CD4-positive, alpha-beta T cell treated with Interleukin-1 beta for 1 hour (primary cell): ENCODE measurements around the gene PLA2G2A.
"Not testable (repeated sequence)": the region's sequence is repeated elsewhere in the genome, so short reads cannot be mapped to it uniquely, and the experiment has no call there.

ENCODE experiments used
- DNase-seq, 2 donors: peaks; one replicate each; pipeline ENCODE4 v3.0.0-alpha.2; 2020 to 2022

The PLA2G2A gene, protein sequence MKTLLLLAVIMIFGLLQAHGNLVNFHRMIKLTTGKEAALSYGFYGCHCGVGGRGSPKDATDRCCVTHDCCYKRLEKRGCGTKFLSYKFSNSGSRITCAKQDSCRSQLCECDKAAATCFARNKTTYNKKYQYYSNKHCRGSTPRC

DNA sequence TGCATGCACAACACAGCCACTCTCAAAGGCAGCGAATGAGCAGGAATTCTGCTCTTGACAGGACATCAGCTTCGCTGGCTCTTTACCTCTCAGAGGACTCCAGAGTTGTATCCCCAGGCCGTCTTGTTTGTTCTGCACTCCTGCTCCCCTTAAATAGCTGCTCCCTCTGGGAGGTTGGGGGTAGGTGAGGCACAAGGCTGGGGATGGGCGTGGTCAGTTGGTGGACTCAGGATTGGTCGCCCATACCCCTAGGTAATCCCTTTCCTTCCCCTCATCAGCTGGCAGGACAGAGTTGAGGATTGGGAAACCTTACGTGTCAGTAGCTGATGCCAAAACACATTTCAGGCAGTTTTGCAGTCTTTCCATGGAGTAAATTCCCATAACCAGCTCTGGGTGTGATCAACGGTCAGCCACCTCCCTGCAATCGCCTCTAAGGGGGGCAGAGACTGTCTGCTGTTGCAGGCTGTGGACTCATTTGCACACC lies at the start of gene PLA2G2A:
Gene PLA2G2A (minus strand): TSS at position 125 of the 484 bp plus-strand sequence. CDS start 845 bp downstream, outside the sequence.
- DNase-seq = no peak

DNA sequence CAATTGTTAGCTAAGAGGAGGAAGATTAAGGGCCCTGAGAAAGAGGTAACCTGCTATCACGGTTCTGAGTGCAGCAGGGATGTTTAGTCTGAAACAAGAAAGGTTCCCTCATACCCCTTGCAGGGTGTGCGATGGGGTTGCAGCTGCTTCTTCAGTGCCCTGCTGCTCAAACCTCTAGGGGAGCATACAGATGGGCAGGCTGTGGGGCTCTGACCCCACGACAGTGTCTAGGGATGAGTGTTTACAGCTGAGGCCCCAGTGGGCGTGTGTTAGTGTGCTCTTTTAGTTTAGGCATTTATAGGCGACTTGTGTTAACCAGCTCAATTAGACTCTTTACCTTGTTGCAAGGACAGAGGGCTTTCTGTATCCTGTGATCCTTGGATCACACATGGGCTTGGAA lies 49.3 kb upstream of the PLA2G2A start:
- DNase-seq = no peak

DNA sequence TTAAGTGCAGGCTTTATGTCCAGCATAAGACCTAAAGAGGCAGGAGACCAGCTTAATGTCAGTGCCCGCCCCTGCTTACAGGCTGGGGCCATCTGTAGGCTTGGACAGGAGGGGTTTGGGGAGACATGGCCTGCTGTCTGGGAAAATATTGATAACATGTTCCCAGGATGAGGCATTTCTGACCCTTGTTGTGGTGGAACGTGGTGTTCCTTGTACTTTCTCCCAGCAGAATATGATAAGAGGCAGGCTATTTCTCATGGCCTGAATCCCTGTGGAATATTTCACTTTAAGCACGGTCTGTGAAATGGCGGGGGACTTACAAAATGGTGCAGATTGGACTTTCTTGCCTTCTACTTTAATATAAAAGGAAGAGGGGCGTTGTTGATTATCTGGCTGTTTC lies 48.7 kb upstream of the PLA2G2A start:
- DNase-seq = no peak

DNA sequence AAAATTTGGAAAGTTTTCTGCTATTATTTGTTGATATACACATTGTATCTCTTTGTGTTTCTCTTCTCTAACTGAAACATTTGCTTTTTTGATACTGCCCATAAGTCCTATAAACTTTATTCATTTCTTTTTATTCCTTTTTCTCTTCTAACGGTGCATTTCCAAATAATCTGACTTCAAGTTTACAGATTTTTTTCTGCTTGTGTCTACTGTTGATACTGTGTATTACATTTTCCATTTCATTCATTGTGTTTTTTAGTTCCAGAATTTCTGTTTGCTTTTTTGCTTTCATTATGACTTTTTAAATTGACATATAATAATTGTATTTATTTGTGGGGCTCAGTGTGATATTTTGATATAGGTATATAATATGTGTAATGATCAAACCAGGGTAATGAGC lies 38.3 kb upstream of the PLA2G2A start:
- DNase-seq = no peak

DNA sequence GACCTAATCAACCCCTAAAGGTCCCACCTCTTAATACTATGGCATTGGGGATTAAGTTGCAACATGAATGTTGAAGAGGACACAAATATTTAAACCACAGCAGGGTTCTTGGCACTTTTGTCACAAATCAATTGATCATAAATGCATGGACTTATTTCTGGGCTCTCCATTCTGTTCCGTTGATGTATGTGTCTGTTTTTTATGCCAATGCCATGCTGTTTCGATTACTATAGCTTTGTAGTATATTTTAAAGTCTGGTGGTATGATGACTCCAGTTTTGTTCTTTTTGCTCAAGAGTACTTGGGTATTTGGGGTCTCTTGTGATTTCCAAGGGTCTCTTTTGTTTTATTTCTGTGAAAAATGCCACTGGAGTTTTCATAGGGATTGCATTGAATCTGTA lies 34.7 kb upstream of the PLA2G2A start:
- no peak for DNase-seq

DNA sequence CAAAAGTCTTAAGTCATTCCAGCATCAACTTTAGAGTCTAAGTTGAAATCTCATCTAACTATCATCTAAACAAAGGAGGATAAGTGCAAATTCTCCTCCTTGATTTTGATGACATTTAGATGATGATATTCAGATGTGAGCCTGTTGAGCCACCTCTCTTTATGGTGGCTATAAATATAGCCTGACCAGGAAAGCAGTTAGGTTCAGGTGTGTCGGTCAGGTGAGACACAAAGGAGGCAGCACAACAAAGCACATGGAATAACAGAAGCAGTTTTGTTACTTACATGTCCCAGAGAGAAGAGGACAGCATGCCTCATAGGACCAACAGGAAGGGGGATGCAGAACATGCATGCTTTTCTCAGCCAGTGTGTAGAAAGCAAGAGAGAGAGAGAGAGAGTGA lies 30.6 kb upstream of the PLA2G2A start:
- no peak for DNase-seq

DNA sequence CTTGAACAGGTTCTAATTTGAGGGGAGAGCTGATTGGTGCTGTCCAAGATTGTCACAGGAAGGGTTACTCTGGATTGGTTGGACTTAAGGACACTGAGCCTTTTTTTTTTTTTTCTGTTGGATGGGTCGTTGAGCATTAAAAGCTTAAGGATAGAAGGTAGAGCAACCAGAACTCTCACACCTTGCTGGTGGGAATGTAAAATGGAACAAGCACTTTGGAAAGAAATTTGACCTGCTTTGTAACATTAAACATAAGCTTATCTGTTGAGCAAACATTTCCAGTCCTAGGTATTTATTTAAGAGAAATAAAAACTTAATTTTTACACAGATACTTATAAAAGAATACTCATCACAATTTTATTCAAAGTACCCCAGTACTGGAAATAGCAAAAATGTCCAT lies 29.8 kb upstream of the PLA2G2A start:
- no peak for DNase-seq

DNA sequence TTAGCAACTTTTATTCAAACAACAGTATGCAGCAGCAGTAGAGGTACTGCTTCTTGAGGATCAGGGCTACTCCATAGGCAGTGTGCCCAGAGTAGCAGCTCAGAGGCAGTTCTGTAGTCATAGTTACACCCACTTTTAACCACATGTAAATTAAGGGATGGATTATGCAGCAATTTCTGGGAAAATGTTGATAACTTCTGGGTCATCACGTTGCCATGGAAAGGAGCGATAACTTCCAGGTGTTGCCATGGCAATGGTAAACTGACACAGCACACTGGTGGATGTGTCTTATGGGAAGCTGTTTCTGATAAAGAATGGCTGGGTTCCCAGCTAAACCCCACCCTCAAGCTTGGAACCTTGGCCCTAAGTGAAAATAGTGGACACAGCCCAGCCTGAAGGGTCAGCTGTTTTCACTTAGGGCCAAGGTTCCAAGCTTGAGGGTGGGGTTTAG lies 29.0 kb upstream of the PLA2G2A start:
- DNase-seq = no peak

DNA sequence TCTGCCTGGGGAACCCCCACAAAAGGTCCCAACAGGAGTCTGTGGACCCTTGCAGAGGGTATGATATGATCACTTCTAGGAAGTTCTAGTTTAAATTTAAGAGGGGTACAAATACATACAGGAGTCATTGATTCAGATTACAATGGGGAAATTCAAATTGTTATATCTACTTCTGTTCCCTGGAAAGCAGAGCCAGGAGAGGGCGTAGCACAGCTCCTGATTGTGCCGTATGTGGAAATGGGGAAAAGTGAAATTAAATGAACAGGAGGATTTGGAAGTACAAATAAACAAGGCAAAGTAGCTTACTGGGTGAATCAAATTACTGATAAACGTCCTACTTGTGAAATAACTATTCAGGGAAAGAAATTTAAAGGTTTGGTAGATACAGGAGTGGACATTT lies 19.4 kb upstream of the PLA2G2A start:
- DNase-seq = not testable (repeated sequence)

DNA sequence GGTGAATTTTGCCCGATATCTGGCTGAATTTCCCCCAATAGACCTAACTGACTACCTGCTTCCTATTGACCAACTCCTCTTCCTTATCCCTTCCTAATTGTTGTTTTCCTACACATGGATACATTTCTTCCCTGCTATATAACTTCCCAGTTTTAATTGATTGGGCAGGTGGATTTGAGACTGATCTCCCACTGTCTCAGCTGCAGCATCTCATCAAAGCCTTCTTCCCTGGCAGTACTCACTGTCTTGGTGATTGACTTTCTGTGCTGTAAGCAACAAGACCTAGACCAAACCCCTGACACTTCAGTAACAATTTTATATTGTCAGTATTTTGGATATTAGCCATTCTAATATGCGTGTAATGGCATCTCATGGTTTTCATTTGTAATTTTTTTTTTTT lies 11.3 kb upstream of the PLA2G2A start:
- no peak for DNase-seq

DNA sequence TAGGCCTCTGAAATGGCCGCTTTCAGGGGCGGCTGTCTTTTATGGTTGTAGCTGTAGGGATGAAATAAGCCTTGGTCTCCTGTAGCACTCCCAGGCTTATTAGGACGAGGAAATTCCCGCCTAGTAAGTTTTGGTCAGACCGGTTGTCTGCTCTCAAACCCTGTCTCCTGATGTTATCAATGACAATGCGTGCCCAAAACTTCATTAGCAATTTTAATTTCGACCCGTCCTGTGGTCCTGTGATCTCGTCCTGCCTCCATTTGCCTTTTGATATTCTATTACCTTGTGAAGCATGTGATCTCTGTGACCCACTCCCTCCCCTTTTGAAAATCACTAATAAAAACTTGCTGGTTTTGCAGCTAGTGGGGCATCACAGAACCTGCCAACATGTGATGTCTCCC lies 10.8 kb upstream of the PLA2G2A start:
- DNase-seq = not testable (repeated sequence)

DNA sequence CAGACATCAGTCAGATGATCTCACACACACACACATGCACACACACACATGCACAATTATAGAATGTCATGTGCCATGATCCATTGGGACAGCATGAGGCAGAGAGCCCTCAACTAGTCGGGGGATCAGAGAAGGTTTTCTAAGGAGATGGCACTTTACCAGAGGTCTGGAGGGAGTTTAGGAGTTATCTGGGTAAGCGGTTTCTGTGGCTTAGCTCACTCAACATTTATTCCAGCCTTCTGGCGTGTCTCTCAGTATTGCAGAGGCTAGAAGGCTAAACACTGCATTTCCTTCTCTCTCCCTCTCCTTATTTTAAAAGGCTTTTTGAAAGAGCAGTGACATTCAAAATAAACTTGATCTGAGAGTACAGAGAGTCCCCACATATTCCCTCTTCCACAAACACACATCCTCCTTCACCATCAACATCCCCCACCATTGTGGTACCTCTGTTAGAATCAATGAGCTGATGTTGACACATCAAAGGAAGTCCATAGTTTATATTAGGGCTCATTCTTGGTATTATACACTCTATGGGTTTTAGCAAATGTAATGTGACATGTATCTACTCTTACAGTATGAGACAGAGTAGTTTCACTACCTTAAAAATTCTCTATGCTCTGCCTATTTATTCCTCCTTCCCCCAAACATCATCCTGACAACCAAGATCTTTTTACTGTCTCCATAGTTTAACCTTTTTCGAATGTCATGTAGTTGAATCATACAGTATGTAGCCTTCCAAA lies 9.0 kb upstream of the PLA2G2A start:
- no peak for DNase-seq

DNA sequence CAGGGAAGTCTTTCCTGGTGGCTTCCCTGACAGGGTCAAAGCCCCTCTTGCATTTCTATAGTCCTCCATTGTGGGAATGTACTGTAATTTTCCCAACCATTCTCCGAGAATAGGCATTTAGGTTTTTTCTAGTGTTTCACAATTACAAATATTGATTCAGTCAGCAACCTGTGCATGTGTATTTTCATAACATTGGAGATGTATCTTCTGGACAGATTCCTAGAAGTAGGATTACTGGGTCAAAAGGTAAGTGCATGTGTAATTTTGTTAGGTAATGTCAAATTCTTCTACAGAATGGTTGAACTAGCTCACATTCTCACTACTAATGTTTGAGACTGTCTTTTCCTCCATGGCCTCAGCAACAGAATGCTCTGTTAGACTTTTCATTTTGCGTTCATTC lies 8.3 kb upstream of the PLA2G2A start:
- no peak for DNase-seq

DNA sequence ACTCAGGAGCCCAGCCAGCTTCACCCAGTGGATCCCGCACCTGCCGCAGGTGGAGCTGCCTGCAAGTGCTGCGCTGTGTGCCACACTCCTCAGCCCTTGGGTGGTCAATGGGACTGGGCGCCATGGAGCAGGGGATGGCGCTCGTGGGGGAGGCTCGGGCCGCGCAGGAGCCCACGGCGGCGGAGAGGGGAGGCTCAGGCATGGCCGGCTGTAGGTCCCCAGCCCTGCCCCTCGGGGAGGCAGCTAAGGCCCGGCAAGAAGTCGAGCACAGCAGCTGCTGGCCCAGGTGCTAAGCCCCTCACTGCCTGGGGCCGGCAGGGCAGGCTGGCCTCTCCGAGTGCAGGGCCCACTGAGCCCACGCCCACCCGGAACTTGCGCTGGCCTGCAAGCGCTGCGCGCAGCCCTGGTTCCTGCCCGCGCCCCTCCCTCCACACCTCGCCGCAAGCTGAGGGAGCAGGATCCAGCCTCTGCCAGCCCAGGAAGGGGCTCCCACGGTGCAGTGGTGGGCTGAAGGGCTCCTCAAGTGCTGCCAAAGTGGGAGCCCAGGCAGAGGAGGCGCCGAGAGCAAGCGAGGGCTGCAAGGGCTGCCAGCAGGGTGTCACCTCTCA lies 5.1 kb upstream of the PLA2G2A start:
- not testable (repeated sequence) for DNase-seq

DNA sequence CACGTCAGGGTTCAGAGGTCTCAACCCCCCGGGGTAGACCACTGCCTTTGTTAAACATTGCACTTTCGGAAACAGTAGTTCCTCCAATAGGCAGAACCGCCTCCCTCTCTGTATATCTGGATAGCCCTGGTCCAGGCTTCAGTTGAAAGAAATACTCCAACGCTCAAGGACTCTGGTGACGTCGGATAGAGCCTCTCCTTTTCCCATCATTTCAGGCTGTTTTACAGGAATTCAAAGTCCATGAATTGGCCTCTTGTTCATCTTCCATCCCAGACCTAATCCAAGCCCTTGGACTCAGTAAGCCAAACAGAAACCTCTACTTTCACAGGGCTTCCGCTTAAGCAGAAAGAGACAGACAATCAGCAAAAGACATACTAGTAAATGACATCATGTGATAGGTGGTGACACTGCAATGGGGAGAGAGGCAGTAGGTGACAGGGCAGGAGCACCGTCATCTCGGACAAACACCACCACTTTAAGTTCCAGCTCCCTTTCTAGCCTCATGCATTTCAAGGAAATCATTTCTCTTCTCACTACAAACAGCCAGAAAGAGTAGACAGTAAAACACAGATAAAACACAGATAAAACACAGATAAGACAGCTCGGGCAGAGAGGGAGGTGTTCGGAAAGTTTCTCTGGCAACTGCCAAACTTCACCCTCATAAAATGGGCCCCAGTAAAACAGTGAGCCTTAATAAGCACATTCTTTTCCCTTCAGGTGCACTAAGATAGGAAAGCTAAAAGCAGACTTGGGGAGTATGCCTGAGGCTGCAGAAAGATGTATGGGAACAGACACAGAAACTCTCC lies 2.3 kb upstream of the PLA2G2A start:
- no peak for DNase-seq

DNA sequence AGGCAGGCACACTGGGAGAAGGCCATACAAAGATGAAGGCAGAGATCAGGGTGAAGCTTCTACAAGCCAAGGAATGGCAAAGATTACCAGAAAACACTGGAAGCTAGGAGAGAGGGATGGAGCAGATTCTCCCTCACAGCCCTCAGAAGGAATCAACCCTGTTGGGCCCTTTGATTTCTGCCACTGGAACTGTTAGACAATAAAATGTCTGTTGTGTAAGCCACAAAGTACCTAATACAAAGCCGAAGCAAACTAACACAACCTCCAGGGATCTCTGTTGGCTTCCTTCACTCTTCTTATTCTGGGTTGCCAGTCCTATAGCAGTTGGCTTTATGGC lies 1.7 kb upstream of the PLA2G2A start:
- DNase-seq = no peak

DNA sequence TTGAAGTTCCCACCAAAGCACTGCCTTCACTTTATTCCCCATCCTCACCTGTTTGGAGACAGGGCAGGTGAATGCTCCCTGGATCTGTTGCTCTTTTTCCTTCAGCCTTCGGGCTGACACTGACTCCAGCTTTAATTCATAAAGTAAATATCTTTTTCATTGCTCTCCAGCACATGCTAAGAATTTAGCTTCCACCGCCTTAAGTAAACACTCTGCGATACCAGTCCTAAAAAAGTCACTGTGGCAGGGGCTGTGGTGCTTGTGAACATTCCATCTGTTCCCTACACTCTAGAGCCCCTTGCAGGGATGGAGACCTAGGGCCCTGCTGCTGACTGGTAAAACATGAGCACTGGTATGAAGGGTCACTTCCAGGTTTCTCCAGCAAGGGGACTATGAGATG lies 896 bp upstream of the PLA2G2A start:
- no peak for DNase-seq

DNA sequence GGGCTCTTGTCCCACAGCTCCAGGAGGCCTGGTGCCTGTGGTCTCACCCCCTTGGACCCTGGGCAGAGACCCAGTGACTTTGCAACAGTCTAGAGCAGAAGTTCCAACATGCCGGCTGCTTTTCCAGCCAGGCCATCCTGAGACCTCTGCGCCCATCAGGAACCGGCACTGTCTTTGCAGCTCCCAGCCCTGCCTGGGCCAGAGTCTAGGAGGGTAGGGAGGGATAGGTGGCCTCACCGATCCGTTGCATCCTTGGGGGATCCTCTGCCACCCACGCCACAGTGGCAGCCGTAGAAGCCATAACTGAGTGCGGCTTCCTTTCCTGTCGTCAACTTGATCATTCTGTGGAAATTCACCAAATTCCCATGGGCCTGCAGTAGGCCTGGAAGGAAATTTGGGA lies 1.3 kb downstream of the PLA2G2A start:
- DNase-seq = no peak

DNA sequence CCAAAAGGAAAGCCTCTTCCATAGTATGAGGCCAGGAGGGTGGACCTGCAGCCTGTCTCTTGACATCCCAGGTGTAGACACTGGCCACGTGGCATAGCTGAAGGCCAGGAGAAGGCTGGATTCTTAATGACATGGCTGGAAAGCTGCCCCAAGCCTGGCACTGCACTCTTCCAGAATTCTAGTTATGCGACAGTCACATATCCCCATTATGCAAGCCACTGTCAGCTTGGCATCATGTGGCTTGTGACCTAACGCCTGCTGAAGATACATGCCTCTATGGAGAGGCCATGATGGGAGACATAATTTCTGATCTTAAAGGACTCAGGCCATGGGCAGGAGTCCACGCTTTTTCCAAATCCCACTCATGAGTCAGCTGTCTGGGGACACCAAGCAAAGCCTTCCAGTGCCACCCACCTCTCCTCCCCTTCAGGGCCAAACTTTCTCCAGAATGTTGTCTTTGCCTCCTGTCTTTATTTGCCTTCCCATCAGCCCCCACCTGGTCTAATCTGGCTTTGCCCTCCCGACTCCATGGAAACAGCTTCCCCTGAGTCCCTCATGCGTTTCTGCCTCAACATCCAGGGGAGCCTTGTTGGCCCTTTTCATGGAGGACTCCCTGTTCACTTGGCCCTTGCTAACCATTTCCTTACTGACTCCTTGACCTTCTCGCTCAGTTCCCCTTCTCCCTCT lies 3.0 kb downstream of the PLA2G2A start:
- DNase-seq = no peak

DNA sequence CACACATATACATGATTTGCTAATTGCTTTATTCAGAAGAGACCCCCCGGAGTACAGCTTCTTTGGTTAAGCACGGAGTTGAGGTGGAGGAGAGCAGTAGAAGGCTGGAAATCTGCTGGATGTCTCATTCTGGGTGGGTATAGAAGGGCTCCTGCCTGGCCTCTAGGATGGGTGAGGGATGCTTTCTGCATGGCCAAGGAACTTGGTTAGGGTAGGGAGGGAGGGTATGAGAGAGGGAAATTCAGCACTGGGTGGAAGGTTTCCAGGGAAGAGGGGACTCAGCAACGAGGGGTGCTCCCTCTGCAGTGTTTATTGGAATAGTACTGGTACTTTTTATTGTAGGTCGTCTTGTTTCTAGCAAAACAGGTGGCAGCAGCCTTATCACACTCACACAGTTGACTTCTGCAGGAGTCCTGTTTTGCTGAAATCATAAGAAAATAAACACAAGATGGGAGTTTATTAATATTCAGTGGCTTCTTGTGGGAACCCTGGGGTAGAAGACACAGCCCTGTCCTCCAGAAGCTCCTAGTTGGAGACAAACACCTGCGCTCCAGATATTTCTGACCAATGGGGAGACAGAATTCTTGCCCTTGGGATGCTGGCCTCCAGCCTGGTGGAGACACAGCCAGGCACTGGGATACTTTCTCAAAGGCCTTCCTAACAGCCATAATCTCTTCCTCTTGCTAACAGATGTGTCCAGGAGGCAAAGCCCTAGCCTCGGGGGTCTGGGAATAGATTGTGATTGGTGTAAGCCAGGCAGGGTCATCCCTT lies 3.8 kb downstream of the PLA2G2A start:
- no peak for DNase-seq

DNA sequence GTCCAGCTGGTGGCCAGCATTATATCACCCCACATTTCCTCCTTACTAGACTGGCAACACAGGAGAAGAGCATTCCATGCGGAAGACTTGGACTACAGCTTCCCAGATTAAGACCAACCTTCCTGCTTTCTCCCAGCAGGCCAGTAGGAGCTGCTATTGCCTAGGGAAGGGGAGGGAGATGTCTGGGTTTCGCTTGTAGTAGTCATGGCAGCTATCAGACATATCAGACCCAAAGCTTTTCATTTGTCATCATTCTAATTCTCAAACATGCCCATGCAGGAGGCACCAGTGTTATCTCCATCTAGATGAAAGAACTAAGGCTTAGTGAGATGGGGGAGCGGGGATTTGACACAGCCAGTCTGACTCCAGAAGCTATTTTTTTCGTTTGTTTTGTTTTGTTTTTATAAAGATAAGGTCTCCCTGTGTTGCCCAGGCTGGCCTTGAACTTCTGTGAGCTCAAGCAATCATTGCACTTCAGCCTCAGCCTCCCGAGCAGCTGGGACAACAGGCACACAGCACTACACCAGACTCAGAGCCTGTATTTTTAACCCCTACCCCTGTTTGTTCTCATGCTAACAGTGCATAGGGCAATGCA lies 4.5 kb downstream of the PLA2G2A start:
- peak; percentile 21 to 37 for DNase-seq

DNA sequence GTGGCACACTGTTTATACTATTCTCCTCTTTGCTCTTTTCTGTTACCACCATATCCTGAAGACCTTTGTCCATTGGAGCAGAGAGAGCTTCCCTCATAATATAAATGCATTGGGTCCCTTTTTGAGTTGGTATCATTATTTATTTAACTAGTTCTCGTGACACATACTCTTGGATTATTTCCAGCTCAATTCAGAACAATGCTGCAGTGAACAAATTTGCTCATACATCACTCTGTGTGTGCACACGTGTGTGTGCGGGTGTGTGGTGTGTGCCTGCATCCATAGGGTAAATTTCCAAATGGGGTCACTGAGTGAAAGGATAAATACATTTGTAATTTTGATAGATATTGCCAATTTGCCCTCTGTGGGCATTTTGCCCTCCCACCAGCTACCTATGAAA lies 5.8 kb downstream of the PLA2G2A start:
- no peak for DNase-seq
